SK-N-MC (cell line): Measurements from ENCODE around the gene PCSK1.

Experiments
- EZH2 ChIP-seq: fragments of 200-600 bp; sonication (generic); IDR thresholded peaks from one replicate; pipeline ENCODE4 v1.6.1; 2017; ENCODE audit warnings: antibody characterized with exemption
- POLR2AphosphoS5 ChIP-seq: IDR thresholded peaks from 2 replicates; pipeline ENCODE4 v1.6.1; 2012; ENCODE audit warnings: mild to moderate bottlenecking, low read depth, low read length, borderline replicate concordance

DNA sequence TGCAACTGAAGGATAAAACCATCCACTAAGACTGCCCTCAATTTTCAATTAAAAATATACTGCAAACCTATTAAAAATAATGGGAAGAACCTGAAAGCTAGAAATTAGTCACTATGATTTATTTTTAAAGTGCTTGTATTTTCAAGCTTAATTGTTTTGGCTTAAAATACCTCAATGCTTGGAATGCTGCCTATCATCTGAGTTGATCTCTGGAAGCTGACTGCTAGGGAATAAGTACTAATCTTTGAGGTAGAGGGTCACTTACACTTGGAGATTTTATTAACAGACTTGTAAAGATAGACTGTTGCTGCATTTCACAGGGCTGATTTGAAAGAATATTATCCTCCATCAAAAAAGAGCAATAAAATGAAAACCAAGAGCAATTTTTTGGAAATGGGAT lies 6.2 kb downstream of the PCSK1 start:
- TF ChIP-seq EZH2, result no peak
- no peak for TF ChIP-seq POLR2AphosphoS5
